A549 (cell line): ENCODE measurements around the gene MYOD1. TPM values are rescaled to one million over a fixed set of nuclear protein-coding genes. Genes with fewer than 3 reads are reported as not detected.

Experiments used
- ATAC-seq, 2 experiments: fragments of 200-7000 bp in 1 of 2; fragments of >200 bp in 1 of 2; cut with Nextera tagmentation in 1 of 2; cut with Tn5 transposase in 1 of 2; 3 replicates each; pipeline versions ENCODE4 v1.8.0 to v1.9.1; 2018 to 2020; ENCODE audit warnings: mild to moderate bottlenecking in 1 of 2, moderate library complexity in 1 of 2
- CTCF ChIA-PET: fragments of 300-600 bp; sonication (Branson Sonifier 250); formaldehyde crosslinking; extraction: SDS; loops from one replicate; lab custom pipeline; 2021; ENCODE audit warnings: antibody characterized with exemption, inconsistent platforms; lab: Yijun Ruan, JAX
- POLR2A ChIA-PET: fragments of 350-600 bp; formaldehyde crosslinking; extraction: SDS; loops from one replicate; lab custom pipeline; 2021; ENCODE audit warnings: antibody characterized with exemption, inconsistent platforms; lab: Yijun Ruan, JAX
- DNase-seq, 2 experiments: peaks; one replicate each; pipeline versions ENCODE4 v3.0.0 to v3.0.0-alpha.2; 2011 to 2016; ENCODE audit warnings: low read depth in 1 of 2, low spot score in 1 of 2
- FAIRE-seq: peaks from 2 replicates; lab custom pipeline; 2011; peaks lifted over from hg19 to GRCh38; lab: Jason Lieb, UNC
- H3K27ac ChIP-seq, 2 experiments: fragments of >200 bp; sonication (Bioruptor Twin); formaldehyde crosslinking; 3 replicates each; pipeline ENCODE4 v1.5.1; 2016 to 2017
- H3K4me1 ChIP-seq: fragments of >200 bp; sonication (Bioruptor Twin); formaldehyde crosslinking; 3 replicates; pipeline ENCODE4 v1.6.1; 2016
- H3K4me2 ChIP-seq: fragments of >200 bp; sonication (Bioruptor Twin); formaldehyde crosslinking; 3 replicates; pipeline ENCODE4 v1.6.1; 2016
- H3K4me3 ChIP-seq: fragments of >200 bp; sonication (Bioruptor Twin); formaldehyde crosslinking; 3 replicates; pipeline ENCODE4 v1.5.1; 2016
- H3K9me3 ChIP-seq: fragments of >200 bp; sonication (Bioruptor Twin); formaldehyde crosslinking; 3 replicates; pipeline ENCODE4 v1.6.1; 2016
- CBX2 ChIP-seq: fragments of 200-600 bp; sonication (generic); IDR thresholded peaks from 2 replicates; pipeline ENCODE4 v1.6.1; 2016; ENCODE audit warnings: low read depth, mild to moderate bottlenecking, borderline replicate concordance
- CHD4 ChIP-seq: fragments of 200-600 bp; sonication (generic); IDR thresholded peaks from 2 replicates; pipeline ENCODE4 v1.6.1; 2016; ENCODE audit warnings: antibody characterized with exemption, mild to moderate bottlenecking, borderline replicate concordance
- EHF ChIP-seq: fragments of 250-450 bp; sonication (Bioruptor Pico); IDR thresholded peaks from 2 replicates; pipeline ENCODE4 v1.5.0; 2020; ENCODE audit warnings: mild to moderate bottlenecking
- FOSL2 ChIP-seq, 2 experiments: fragments of 450-650 bp in 1 of 2; fragments of >200 bp in 1 of 2; sonication (Bioruptor Twin) in 1 of 2; formaldehyde crosslinking; IDR thresholded peaks; 2 replicates each; pipeline versions ENCODE4 v1.5.0 to v1.6.1; 2016 to 2020; ENCODE audit warnings: mild to moderate bottlenecking in 1 of 2, moderate library complexity in 1 of 2
- GATA3 ChIP-seq: IDR thresholded peaks from 2 replicates; pipeline ENCODE4 v1.6.1; 2012; ENCODE audit warnings: borderline replicate concordance
- HEYL ChIP-seq: fragments of 250-450 bp; sonication (Bioruptor Pico); IDR thresholded peaks from 2 replicates; pipeline ENCODE4 v1.8.0; 2021; ENCODE audit warnings: mild to moderate bottlenecking, moderate library complexity
- JUN ChIP-seq, 2 experiments: fragments of >200 bp; sonication (Bioruptor Twin); formaldehyde crosslinking; IDR thresholded peaks; 2 replicates in 1 of 2; 3 replicates in 1 of 2; pipeline ENCODE4 v1.6.1; 2016 to 2017
- KDM1A ChIP-seq: fragments of 200-600 bp; sonication (generic); IDR thresholded peaks from 2 replicates; pipeline ENCODE4 v1.6.1; 2016; ENCODE audit warnings: low read depth, mild to moderate bottlenecking
- KDM5A ChIP-seq: fragments of 200-600 bp; sonication (generic); IDR thresholded peaks from 2 replicates; pipeline ENCODE4 v1.6.1; 2016; ENCODE audit warnings: antibody characterized with exemption, mild to moderate bottlenecking
- RARB ChIP-seq: fragments of 250-450 bp; sonication (Bioruptor Pico); IDR thresholded peaks from 2 replicates; pipeline ENCODE4 v1.8.0; 2021; ENCODE audit warnings: mild to moderate bottlenecking, moderate library complexity
- RFX5 ChIP-seq: fragments of 450-650 bp; IDR thresholded peaks from 2 replicates; pipeline ENCODE4 v1.7.1; 2014; ENCODE audit warnings: antibody characterized with exemption, mild to moderate bottlenecking, moderate library complexity
- SMC3 ChIP-seq: fragments of >200 bp; sonication (Bioruptor Twin); formaldehyde crosslinking; IDR thresholded peaks from 3 replicates; pipeline ENCODE4 v1.6.1; 2018; ENCODE audit warnings: inconsistent platforms
- ZFP36 ChIP-seq: fragments of 450-650 bp; IDR thresholded peaks from 2 replicates; pipeline ENCODE4 v1.6.1; 2014; ENCODE audit warnings: borderline replicate concordance; ENCODE audit not compliant: partially characterized antibody
- WGBS: methylation state at CpG from one replicate; pipeline ENCODE4 v1.1.6; 2017; ENCODE audit errors: missing lambda C conversion rate; 5-methylcytosine and 5-hydroxymethylcytosine counted together
- polyA plus RNA-seq, 4 experiments: library from polyadenylated mRNA; depleted of rRNA in 3 of 4; stranded (reverse); fragments of >200 nt; fragmentation: RNase III in 1 of 4; extraction: RNeasy Plus Mini Kit Qiagen cat#74134 plus additional on column Dnase treatment in 1 of 4; gene quantifications; 2 replicates in 3 of 4; 3 replicates in 1 of 4; pipeline ENCODE4 v1.2.3, GENCODE V29; 2011 to 2017
- TF ChIP-seq, protein P1 (sequence below): IDR thresholded peaks from 2 replicates; pipeline ENCODE4 v1.6.1; 2012; ENCODE audit warnings: low read depth, borderline replicate concordance
- TF ChIP-seq, protein P2 (sequence below): fragments of >200 bp; sonication (Bioruptor Twin); formaldehyde crosslinking; IDR thresholded peaks from 3 replicates; pipeline ENCODE4 v1.5.1; 2016
- TF ChIP-seq, protein P3 (sequence below): fragments of 450-650 bp; IDR thresholded peaks from 2 replicates; pipeline ENCODE4 v1.6.1; 2014; ENCODE audit warnings: antibody characterized with exemption
- TF ChIP-seq, protein P4 (sequence below): fragments of 200-600 bp; sonication (generic); IDR thresholded peaks from 2 replicates; pipeline ENCODE4 v1.6.1; 2016; ENCODE audit warnings: antibody characterized with exemption, mild to moderate bottlenecking, moderate library complexity
- TF ChIP-seq, protein P5 (sequence below): fragments of 250-450 bp; sonication (Bioruptor Pico); IDR thresholded peaks from 2 replicates; pipeline ENCODE4 v1.5.0; 2021; ENCODE audit warnings: mild to moderate bottlenecking, moderate library complexity, borderline replicate concordance

MYOD1 gene
- polyA plus RNA-seq, 2 of the 4 experiments (the other 2 are of a cell fraction) = not detected

DNA sequence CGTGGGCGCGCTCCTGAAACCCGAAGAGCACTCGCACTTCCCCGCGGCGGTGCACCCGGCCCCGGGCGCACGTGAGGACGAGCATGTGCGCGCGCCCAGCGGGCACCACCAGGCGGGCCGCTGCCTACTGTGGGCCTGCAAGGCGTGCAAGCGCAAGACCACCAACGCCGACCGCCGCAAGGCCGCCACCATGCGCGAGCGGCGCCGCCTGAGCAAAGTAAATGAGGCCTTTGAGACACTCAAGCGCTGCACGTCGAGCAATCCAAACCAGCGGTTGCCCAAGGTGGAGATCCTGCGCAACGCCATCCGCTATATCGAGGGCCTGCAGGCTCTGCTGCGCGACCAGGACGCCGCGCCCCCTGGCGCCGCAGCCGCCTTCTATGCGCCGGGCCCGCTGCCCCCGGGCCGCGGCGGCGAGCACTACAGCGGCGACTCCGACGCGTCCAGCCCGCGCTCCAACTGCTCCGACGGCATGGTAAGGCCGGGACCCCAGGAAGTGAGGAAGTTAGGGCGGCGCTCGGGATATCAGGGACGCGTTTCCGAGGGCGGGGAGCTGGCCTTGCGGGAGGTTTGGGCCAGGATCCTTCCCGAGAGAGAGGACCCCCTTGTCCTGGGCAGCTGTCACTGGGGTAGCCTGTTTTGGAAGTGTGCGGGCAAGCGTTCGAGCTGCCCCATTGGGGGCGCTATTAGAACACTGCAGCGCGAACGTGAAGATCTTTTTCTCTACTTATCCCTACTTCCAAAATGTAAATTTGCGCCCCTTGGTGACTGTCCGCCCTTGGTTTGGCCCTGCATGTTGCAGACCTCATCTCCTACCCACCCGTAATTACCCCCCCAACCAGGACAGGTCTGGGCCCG is 796 bp downstream of the MYOD1 start:
- peaks cover 15% of the 10 kb centered on the region; the same call in 2 of the 3 replicates for H3K4me1 ChIP-seq
- POLR2A ChIA-PET = no interaction called here
- peak overlapping the region; percentile 69 for H3K4me2 ChIP-seq
- TF ChIP-seq ZFP36 (no peak), RARB (CRISPR knock-in tag) (no peak), GATA3 (no peak), JUN (IDR thresholded peaks at IDR 0.05) (no peak)
- TF ChIP-seq, protein P1, sequence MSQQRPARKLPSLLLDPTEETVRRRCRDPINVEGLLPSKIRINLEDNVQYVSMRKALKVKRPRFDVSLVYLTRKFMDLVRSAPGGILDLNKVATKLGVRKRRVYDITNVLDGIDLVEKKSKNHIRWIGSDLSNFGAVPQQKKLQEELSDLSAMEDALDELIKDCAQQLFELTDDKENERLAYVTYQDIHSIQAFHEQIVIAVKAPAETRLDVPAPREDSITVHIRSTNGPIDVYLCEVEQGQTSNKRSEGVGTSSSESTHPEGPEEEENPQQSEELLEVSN = no peak
- TF ChIP-seq, protein P2, sequence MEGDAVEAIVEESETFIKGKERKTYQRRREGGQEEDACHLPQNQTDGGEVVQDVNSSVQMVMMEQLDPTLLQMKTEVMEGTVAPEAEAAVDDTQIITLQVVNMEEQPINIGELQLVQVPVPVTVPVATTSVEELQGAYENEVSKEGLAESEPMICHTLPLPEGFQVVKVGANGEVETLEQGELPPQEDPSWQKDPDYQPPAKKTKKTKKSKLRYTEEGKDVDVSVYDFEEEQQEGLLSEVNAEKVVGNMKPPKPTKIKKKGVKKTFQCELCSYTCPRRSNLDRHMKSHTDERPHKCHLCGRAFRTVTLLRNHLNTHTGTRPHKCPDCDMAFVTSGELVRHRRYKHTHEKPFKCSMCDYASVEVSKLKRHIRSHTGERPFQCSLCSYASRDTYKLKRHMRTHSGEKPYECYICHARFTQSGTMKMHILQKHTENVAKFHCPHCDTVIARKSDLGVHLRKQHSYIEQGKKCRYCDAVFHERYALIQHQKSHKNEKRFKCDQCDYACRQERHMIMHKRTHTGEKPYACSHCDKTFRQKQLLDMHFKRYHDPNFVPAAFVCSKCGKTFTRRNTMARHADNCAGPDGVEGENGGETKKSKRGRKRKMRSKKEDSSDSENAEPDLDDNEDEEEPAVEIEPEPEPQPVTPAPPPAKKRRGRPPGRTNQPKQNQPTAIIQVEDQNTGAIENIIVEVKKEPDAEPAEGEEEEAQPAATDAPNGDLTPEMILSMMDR = peak; percentile 12; the same call in 1 of the 3 replicates
- no peaks in the 10 kb centered on the region for H3K9me3 ChIP-seq
- H3K27ac ChIP-seq = no peak overlapping the region
- 31% methylated on average over 43 of the region's 85 CpGs for WGBS
- peak overlapping the region; percentile 23; the same call in 2 of the 3 replicates for H3K4me3 ChIP-seq
- peak in 1 of 2 experiments; percentile 74; a peak in 3 of 6 replicates for ATAC-seq
- DNase-seq = peak in 1 of 2 experiments; percentile 34
- CTCF ChIA-PET = interaction anchor here (1.0 to 10.4 kb wide), 7 partner anchors 12 to 260 kb away, joined by 3 to 85 read pairs (median 5); partner anchors contain the start of gene KCNC1
- FAIRE-seq = no peak

DNA sequence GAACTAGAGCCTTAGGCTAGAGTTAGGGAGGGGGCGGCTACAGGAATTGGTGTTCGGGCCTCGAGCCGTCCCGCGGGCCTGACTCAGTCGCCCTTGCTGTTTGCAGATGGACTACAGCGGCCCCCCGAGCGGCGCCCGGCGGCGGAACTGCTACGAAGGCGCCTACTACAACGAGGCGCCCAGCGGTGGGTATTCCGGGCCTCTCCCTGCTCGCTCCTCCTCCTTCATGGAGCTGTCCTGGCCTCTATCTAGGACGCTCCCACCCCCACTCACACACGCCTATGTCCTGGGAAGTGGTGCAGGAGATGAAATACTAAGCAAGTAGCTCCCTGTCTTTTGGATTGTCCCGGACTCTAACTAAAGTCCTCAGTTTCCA is 1.4 kb downstream of the MYOD1 start:
- ChIA-PET POLR2A (no interaction called here), CTCF (interaction anchor here (0.7 to 10.4 kb wide), 6 partner anchors 12 to 260 kb away, joined by 3 to 85 read pairs (median 4); partner anchors contain the start of gene KCNC1)
- H3K4me1 ChIP-seq = peaks cover 15% of the 10 kb centered on the region; the same call in 2 of the 3 replicates
- no peaks in the 10 kb centered on the region for H3K9me3 ChIP-seq
- peak in 1 of 2 experiments; percentile 59; a peak in 3 of 6 replicates for ATAC-seq
- peak overlapping the region; percentile 69 for H3K4me2 ChIP-seq
- no peak for DNase-seq
- WGBS = 7% methylated on average over 19 of the region's 24 CpGs
- TF ChIP-seq RARB (CRISPR knock-in tag) (no peak), KDM5A (no peak), EHF (no peak), RFX5 (no peak), HEYL (CRISPR knock-in tag) (no peak), FOSL2 (IDR thresholded peaks at IDR 0.05) (no peak), FOSL2 (CRISPR knock-in tag; IDR thresholded peaks at IDR 0.05) (no peak), CBX2 (no peak), KDM1A (no peak), SMC3 (no peak), CHD4 (no peak)
- TF ChIP-seq, protein P2 = no peak
- TF ChIP-seq, protein P3, sequence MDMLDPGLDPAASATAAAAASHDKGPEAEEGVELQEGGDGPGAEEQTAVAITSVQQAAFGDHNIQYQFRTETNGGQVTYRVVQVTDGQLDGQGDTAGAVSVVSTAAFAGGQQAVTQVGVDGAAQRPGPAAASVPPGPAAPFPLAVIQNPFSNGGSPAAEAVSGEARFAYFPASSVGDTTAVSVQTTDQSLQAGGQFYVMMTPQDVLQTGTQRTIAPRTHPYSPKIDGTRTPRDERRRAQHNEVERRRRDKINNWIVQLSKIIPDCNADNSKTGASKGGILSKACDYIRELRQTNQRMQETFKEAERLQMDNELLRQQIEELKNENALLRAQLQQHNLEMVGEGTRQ = no peak
- TF ChIP-seq, protein P4, sequence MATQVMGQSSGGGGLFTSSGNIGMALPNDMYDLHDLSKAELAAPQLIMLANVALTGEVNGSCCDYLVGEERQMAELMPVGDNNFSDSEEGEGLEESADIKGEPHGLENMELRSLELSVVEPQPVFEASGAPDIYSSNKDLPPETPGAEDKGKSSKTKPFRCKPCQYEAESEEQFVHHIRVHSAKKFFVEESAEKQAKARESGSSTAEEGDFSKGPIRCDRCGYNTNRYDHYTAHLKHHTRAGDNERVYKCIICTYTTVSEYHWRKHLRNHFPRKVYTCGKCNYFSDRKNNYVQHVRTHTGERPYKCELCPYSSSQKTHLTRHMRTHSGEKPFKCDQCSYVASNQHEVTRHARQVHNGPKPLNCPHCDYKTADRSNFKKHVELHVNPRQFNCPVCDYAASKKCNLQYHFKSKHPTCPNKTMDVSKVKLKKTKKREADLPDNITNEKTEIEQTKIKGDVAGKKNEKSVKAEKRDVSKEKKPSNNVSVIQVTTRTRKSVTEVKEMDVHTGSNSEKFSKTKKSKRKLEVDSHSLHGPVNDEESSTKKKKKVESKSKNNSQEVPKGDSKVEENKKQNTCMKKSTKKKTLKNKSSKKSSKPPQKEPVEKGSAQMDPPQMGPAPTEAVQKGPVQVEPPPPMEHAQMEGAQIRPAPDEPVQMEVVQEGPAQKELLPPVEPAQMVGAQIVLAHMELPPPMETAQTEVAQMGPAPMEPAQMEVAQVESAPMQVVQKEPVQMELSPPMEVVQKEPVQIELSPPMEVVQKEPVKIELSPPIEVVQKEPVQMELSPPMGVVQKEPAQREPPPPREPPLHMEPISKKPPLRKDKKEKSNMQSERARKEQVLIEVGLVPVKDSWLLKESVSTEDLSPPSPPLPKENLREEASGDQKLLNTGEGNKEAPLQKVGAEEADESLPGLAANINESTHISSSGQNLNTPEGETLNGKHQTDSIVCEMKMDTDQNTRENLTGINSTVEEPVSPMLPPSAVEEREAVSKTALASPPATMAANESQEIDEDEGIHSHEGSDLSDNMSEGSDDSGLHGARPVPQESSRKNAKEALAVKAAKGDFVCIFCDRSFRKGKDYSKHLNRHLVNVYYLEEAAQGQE = no peak
- TF ChIP-seq, protein P5, sequence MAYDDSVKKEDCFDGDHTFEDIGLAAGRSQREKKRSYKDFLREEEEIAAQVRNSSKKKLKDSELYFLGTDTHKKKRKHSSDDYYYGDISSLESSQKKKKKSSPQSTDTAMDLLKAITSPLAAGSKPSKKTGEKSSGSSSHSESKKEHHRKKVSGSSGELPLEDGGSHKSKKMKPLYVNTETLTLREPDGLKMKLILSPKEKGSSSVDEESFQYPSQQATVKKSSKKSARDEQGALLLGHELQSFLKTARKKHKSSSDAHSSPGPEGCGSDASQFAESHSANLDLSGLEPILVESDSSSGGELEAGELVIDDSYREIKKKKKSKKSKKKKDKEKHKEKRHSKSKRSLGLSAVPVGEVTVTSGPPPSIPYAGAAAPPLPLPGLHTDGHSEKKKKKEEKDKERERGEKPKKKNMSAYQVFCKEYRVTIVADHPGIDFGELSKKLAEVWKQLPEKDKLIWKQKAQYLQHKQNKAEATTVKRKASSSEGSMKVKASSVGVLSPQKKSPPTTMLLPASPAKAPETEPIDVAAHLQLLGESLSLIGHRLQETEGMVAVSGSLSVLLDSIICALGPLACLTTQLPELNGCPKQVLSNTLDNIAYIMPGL (CRISPR knock-in tag) = no peak
- TF ChIP-seq, all 56 proteins: peak for 0
- no peak for FAIRE-seq
- Histone ChIP-seq H3K4me3 (peak overlapping the region; percentile 23; the same call in 2 of the 3 replicates), H3K27ac (no peak overlapping the region)
